ENCODE results near the gene ZNF462.
"Not testable (repeated sequence)": the region's sequence is repeated elsewhere in the genome, so short reads cannot be mapped to it uniquely, and the experiment has no call there.

Gene ZNF462

GRCh38 chr9:106963684-106964083 lies 100.7 kb downstream of the ZNF462 start:
- no peak for DNase-seq

GRCh38 chr9:106964329-106964728 lies 101.4 kb downstream of the ZNF462 start:
- no peak for DNase-seq

- DNase-seq = no peak
Measured at GRCh38 chr9:106964822-106965525, 102.0 kb downstream of the ZNF462 start.

GRCh38 chr9:106966481-106966880 lies 103.5 kb downstream of the ZNF462 start:
- DNase-seq = no peak

GRCh38 chr9:106969696-106970095 lies 106.7 kb downstream of the ZNF462 start:
- DNase-seq = no peak

GRCh38 chr9:106970219-106970975 lies 107.4 kb downstream of the ZNF462 start:
- DNase-seq = no peak

- DNase-seq = no peak
Measured at GRCh38 chr9:106970976-106971457, 108.1 kb downstream of the ZNF462 start.

- no peak for DNase-seq
Measured at GRCh38 chr9:106972082-106972481, 109.1 kb downstream of the ZNF462 start.

GRCh38 chr9:106974341-106974740 lies 111.4 kb downstream of the ZNF462 start:
- DNase-seq = no peak

GRCh38 chr9:106976772-106977171 lies 113.8 kb downstream of the ZNF462 start:
- no peak for DNase-seq

GRCh38 chr9:106980551-106981101 lies 117.7 kb downstream of the ZNF462 start:
- DNase-seq = no peak

- DNase-seq = no peak
Measured at GRCh38 chr9:106981396-106982287, 118.7 kb downstream of the ZNF462 start.

GRCh38 chr9:106982636-106983035 lies 119.7 kb downstream of the ZNF462 start:
- DNase-seq = no peak

GRCh38 chr9:106983346-106983745 lies 120.4 kb downstream of the ZNF462 start:
- no peak for DNase-seq

GRCh38 chr9:106989904-106990303 lies 126.9 kb downstream of the ZNF462 start:
- DNase-seq = not testable (repeated sequence)

- no peak for DNase-seq
Measured at GRCh38 chr9:106992186-106992585, 129.2 kb downstream of the ZNF462 start.

GRCh38 chr9:106993603-106994002 lies 130.6 kb downstream of the ZNF462 start:
- DNase-seq = no peak

GRCh38 chr9:106994463-106994862 lies 131.5 kb downstream of the ZNF462 start:
- DNase-seq = no peak

GRCh38 chr9:107000218-107000617 lies 137.3 kb downstream of the ZNF462 start:
- DNase-seq = no peak

GRCh38 chr9:107005201-107005600 lies 142.2 kb downstream of the ZNF462 start:
- no peak for DNase-seq

- no peak for DNase-seq
Measured at GRCh38 chr9:107007402-107007801, 144.4 kb downstream of the ZNF462 start.

- no peak for DNase-seq
Measured at GRCh38 chr9:107008011-107008410, 145.0 kb downstream of the ZNF462 start.

- no peak for DNase-seq
Measured at GRCh38 chr9:107008447-107008846, 145.5 kb downstream of the ZNF462 start.
